ENCODE measurements around the gene ARAP1.

GRCh38 chr11:72671152-72672099, 80.8 kb downstream of the ARAP1 start:
- TF ChIP-seq CTCF (IDR thresholded peaks at IDR 0.05) (no peak), POLR2A (IDR thresholded peaks at IDR 0.05) (no peak)
